ENCODE measurements around the gene ANKS6.

ANKS6 gene

DNA sequence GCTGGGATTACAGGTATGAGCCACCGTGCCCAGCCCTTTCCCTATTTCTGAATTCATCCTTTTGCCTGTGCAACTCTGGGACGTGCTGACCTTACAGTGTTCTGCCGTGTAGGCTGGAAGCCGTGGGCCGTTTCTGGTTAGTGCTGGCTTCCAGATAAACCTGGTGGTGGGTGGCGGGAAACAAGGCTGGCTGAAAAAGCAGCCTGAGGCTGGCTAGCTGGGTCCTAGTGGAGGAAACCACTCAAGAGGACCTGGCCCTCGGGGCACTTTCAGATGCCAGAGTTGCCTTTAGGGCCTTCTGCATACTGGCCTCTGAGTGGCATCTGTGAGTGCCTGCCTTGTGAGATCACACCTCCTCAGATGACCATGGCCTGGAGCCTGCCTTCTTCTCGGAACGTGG lies 38.0 kb upstream of the ANKS6 start:
- Histone ChIP-seq H3K27ac (no peak overlapping the region), H3K4me3 (no peak overlapping the region), H3K9ac (no peak overlapping the region), H3K4me1 (peaks cover 0 to 30% (median 0%) of the 10 kb centered on the region in 10 experiments; a peak in 9 of 20 replicates), H3K9me3 (replicated peaks in 1 of 11) (no peaks in the 10 kb centered on the region), H3K36me3 (peaks cover 0 to 6% (median 0%) of the 10 kb centered on the region in 11 experiments; a peak in 2 of 22 replicates), H3K4me2 (no peak overlapping the region; a peak in 1 of 22 replicates), H3K27me3 (no peaks in the 10 kb centered on the region), H4K20me1 (no peaks in the 10 kb centered on the region)
- no peak for TF ChIP-seq Cebpa-rat (IDR thresholded peaks at IDR 0.05)

DNA sequence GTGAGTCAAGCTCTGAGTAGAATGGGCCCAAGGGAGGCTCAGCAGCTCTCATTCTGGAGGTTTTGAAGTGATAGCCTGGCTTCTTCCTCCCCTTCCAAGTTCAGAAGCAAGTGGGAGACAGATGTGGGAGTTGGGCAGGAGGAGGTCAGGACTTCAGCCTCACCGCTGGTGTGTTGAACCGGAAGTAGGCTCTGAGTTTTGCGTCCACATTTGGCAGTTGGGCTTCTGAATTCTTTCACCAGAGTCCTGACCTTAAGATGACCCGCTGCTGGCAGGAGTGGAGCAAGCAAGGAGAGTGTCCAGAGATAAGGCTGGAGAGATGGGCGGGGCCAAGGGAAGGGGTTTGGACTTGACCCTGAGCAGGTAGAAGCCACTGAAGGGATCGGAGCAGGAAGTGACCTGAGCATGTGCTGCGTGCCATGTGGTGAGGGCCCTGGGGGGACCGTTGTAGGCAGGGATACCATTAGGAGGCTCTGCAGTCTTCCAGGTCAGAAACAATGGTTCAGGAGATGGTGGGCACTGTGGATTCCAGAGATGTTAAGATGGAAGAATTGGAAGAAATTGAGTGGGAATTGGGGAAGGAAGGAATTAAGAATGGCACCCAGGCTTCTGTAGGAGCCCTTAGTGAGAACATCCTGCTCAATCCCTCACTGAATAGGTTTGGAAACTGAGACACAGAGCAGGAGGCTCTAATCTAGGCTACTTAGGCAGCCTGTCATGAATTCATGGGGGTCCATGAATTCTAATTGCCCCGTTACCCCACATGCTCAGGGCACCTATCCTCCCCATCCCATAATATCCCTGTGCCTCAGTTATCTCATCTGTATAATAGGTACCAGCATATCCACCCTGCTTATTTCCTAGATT lies 37.0 kb upstream of the ANKS6 start:
- TF ChIP-seq Cebpa-rat (IDR thresholded peaks at IDR 0.05): no peak

DNA sequence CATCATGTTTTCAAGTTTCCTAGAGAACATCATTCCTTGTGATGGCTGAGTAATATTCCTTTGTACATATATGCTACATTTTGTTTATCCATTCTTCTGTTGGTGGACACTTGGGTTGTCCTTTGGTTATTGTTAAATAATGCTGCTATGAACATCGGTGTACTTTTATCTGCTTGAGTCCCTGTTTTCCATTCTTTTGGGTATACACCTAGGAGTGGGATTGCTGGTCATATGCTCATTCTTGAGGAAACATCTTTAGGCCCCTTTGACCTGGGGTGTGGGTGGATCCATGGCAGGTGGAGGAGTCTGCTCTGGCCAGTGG lies 36.4 kb upstream of the ANKS6 start:
- Histone ChIP-seq H3K9ac (no peak overlapping the region), H3K9me3 (replicated peaks in 1 of 11) (no peaks in the 10 kb centered on the region), H3K4me3 (no peak overlapping the region), H3K27me3 (no peaks in the 10 kb centered on the region), H3K4me1 (peaks cover 6 to 28% (median 7%) of the 10 kb centered on the region in 10 experiments), H3K4me2 (no peak overlapping the region), H3K36me3 (peaks cover 0 to under 1% (median 0%) of the 10 kb centered on the region in 11 experiments; a peak in 2 of 22 replicates), H3K27ac (no peak overlapping the region), H4K20me1 (no peaks in the 10 kb centered on the region)
- TF ChIP-seq Cebpa-rat (IDR thresholded peaks at IDR 0.05): no peak

More for the DNA sequence above, 37.0 kb upstream of the ANKS6 start:
- no peak overlapping the region for H3K9ac ChIP-seq
- no peaks in the 10 kb centered on the region for H3K27me3 ChIP-seq
- no peaks in the 10 kb centered on the region for H3K9me3 ChIP-seq (replicated peaks in 1 of 11)
- no peak overlapping the region for H3K4me2 ChIP-seq
- H3K36me3 ChIP-seq: peaks cover 0 to 6% (median 0%) of the 10 kb centered on the region in 11 experiments; a peak in 2 of 22 replicates
- peaks cover 0 to 25% (median 1%) of the 10 kb centered on the region in 10 experiments; a peak in 17 of 20 replicates for H3K4me1 ChIP-seq
- H4K20me1 ChIP-seq: no peaks in the 10 kb centered on the region
- no peak overlapping the region for H3K4me3 ChIP-seq
- no peak overlapping the region for H3K27ac ChIP-seq

DNA sequence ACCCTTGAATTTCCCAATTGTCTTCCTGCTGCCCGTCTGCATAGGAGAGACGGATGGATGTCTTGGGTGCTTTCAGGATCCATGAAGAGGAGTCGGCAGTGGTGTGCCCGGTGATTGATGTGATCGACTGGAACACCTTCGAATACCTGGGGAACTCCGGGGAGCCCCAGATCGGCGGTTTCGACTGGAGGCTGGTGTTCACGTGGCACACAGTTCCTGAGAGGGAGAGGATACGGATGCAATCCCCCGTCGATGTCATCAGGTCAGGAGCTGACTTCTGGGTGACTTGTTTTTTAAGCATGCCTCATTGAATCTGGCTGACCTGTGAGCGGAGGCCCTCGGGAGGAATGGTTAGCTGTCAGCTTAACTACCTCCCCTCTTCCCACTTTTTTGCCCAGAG lies 35.3 kb upstream of the ANKS6 start:
- TF ChIP-seq Cebpa-rat (IDR thresholded peaks at IDR 0.05): no peak
- Histone ChIP-seq H3K9me3 (replicated peaks in 1 of 11) (no peaks in the 10 kb centered on the region), H4K20me1 (no peaks in the 10 kb centered on the region), H3K27me3 (no peaks in the 10 kb centered on the region), H3K27ac (no peak overlapping the region), H3K36me3 (no peaks in the 10 kb centered on the region; a peak in 2 of 22 replicates), H3K4me2 (no peak overlapping the region), H3K4me1 (peaks cover 8 to 28% (median 9%) of the 10 kb centered on the region in 10 experiments), H3K9ac (no peak overlapping the region), H3K4me3 (no peak overlapping the region)

DNA sequence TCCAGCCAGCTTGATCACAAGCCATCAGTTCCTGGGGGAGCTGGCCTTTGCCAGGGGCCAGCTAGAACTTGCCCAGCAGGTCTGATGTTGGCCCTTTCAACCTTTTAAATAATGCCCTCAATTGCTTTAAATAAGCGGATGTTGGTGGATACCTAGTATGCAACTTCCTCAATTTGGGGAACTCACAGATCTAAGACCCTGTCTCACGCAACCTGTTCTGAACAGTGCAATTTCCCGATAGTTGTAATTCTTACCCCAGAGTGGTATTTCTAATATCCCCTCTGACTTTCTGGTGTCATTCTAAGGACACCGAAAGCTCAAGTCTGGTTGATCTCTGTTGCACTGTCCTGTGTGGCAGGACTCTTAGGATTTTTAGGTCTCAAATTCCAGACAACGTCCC lies 34.2 kb upstream of the ANKS6 start:
- TF ChIP-seq Cebpa-rat (IDR thresholded peaks at IDR 0.05): no peak
- Histone ChIP-seq H3K36me3 (no peaks in the 10 kb centered on the region; a peak in 2 of 22 replicates), H3K4me1 (peaks cover 8 to 25% (median 9%) of the 10 kb centered on the region in 10 experiments), H3K9ac (no peak overlapping the region), H3K4me2 (peak overlapping the region in 2 of 11 experiments; percentile 41 to 66; a peak in 3 of 22 replicates), H3K4me3 (no peak overlapping the region), H3K9me3 (replicated peaks in 1 of 11) (no peaks in the 10 kb centered on the region), H4K20me1 (no peaks in the 10 kb centered on the region), H3K27me3 (no peaks in the 10 kb centered on the region), H3K27ac (no peak overlapping the region)

DNA sequence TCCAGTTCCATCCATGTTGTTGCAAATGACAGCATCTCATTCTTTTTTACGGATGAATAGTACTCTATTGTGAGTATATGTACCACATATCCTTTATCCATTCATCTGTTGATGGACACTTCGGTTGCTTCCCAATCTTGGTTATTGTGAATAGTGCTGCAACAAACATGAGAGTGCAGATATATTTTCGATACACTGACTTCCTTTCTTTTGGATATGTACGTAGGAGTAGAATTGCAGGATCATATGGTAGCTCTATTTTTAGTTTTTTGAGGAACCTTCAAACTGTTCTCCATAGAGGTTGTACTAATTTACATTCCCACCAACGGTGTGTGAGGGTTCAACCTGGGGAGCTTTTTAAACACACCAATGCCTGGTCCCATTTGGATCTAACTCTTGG lies 33.4 kb upstream of the ANKS6 start:
- Histone ChIP-seq H3K27me3 (no peaks in the 10 kb centered on the region), H4K20me1 (no peaks in the 10 kb centered on the region), H3K4me2 (peak overlapping the region in 3 of 11 experiments; percentile 19 to 66 (median 41); a peak in 5 of 22 replicates), H3K27ac (no peak overlapping the region), H3K9me3 (replicated peaks in 1 of 11) (peaks cover 0 to 1% (median 0%) of the 10 kb centered on the region in 11 experiments; a peak in 4 of 22 replicates), H3K4me1 (peaks cover 7 to 17% (median 8%) of the 10 kb centered on the region in 10 experiments), H3K9ac (no peak overlapping the region), H3K36me3 (peaks cover 0 to under 1% (median 0%) of the 10 kb centered on the region in 11 experiments; a peak in 3 of 22 replicates), H3K4me3 (no peak overlapping the region)
- TF ChIP-seq Cebpa-rat (IDR thresholded peaks at IDR 0.05): no peak

DNA sequence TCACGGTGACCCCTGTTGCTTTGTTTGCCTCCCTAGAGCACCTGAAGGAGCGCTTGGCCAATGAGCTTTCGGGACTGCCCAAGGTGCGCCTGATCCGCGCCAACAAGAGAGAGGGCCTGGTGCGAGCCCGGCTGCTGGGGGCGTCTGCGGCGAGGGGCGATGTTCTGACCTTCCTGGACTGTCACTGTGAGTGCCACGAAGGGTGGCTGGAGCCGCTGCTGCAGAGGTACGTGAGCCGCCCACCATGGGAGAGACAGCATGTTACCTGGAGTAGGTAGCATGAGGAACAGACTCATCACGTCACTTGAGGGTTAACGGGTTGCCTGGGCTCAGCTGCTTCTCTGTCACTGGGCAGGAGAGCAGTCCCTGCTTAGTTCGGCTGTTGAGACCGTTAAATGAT lies 30.4 kb upstream of the ANKS6 start:
- no peak overlapping the region for H3K27ac ChIP-seq
- H3K9me3 ChIP-seq (replicated peaks in 1 of 11): peaks cover 0 to 14% (median 8%) of the 10 kb centered on the region in 11 experiments; a peak in 11 of 22 replicates
- peaks cover 0 to 7% (median 0%) of the 10 kb centered on the region in 11 experiments; a peak in 4 of 22 replicates for H3K36me3 ChIP-seq
- H3K27me3 ChIP-seq: no peaks in the 10 kb centered on the region
- H3K4me2 ChIP-seq: no peak overlapping the region
- H3K4me3 ChIP-seq: no peak overlapping the region
- H4K20me1 ChIP-seq: no peaks in the 10 kb centered on the region
- H3K4me1 ChIP-seq: peaks cover 7 to 19% (median 8%) of the 10 kb centered on the region in 10 experiments; a peak in 19 of 20 replicates
- H3K9ac ChIP-seq: no peak overlapping the region
- TF ChIP-seq Cebpa-rat (IDR thresholded peaks at IDR 0.05): no peak

DNA sequence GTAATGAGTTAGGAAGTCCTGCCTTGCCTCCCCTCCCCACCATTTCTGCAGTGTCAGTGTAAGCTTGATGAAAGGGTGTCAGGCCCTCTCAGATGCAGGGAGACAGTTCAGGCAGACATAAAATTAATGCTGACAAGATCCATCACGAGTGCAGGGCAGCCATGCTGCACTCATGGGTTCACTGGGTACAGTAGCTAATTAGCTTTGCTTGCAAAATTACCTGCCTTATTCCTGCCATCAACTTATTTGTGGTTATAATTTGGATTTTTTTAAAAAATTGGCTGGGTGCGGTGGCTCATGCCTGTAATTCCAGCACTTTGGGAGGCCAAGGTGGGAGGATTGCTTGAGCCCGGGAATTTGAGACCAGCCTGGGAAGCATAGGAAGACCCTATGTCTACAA lies 29.1 kb upstream of the ANKS6 start:
- H3K4me3 ChIP-seq: no peak overlapping the region
- H4K20me1 ChIP-seq: no peaks in the 10 kb centered on the region
- H3K9ac ChIP-seq: no peak overlapping the region
- H3K27me3 ChIP-seq: no peaks in the 10 kb centered on the region
- peaks cover 7 to 19% (median 8%) of the 10 kb centered on the region in 10 experiments; a peak in 19 of 20 replicates for H3K4me1 ChIP-seq
- H3K36me3 ChIP-seq: peaks cover 0 to 7% (median 0%) of the 10 kb centered on the region in 11 experiments; a peak in 4 of 22 replicates
- no peak overlapping the region for H3K4me2 ChIP-seq
- no peak for TF ChIP-seq Cebpa-rat (IDR thresholded peaks at IDR 0.05)
- H3K9me3 ChIP-seq (replicated peaks in 1 of 11): peaks cover 0 to 14% (median 8%) of the 10 kb centered on the region in 11 experiments; a peak in 11 of 22 replicates
- no peak overlapping the region for H3K27ac ChIP-seq

DNA sequence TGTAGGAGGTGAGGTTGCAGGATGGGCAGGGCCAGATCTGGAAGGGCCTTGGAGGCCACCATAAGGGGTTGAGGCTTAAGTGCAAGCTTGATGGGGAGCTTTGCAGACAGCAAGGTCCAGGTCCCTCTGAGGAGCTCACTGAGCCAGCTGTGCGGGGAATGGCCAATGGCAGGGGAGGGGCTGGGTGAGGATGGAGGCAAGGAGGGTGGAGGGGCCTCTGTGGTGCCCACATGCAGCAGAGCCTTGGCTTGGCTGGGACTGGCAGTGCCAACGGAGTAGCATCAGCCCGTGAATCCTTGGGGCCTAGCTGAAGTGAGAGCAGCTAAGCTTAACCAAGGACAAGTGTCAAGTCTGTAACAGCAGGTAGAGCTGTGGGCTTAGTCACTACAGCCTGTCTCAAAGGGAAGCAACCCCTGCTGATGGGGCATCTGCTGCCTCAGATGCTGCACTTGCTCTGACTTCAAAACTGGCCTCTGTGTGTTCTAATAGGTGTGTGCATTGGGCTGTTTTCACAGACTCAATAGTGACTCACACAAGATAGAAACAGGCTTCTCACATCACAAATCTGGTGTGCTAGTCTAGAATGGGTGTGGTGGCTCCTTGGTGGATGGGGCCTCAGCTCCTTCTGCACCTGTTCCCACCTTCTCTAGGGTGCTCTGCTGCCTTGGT lies 27.4 kb upstream of the ANKS6 start:
- no peaks in the 10 kb centered on the region for H3K27me3 ChIP-seq
- no peak overlapping the region for H3K4me3 ChIP-seq
- TF ChIP-seq Cebpa-rat (IDR thresholded peaks at IDR 0.05): no peak
- H3K9me3 ChIP-seq (replicated peaks in 1 of 11): peaks cover 0 to 20% (median 8%) of the 10 kb centered on the region in 11 experiments; a peak in 13 of 22 replicates
- H3K27ac ChIP-seq: no peak overlapping the region
- no peaks in the 10 kb centered on the region for H4K20me1 ChIP-seq
- no peak overlapping the region for H3K9ac ChIP-seq
- no peak overlapping the region; a peak in 1 of 22 replicates for H3K4me2 ChIP-seq
- peaks cover 0 to 8% (median 0%) of the 10 kb centered on the region in 11 experiments; a peak in 5 of 22 replicates for H3K36me3 ChIP-seq
- peaks cover 0 to 11% (median 8%) of the 10 kb centered on the region in 10 experiments; a peak in 15 of 20 replicates for H3K4me1 ChIP-seq
